Skeletal muscle satellite cell (primary cell): ENCODE data around the gene MAD1L1.

ENCODE experiments used
- H3K27me3 ChIP-seq: 2 replicates; pipeline ENCODE4 v1.7.0; 2013; ENCODE audit warnings: low read length; ENCODE audit not compliant: control insufficient read depth, insufficient read depth
- H3K36me3 ChIP-seq: 2 replicates; pipeline ENCODE4 v1.7.0; 2013; ENCODE audit warnings: mild to moderate bottlenecking, control low read depth, low read length; ENCODE audit not compliant: insufficient read depth
- H3K4me1 ChIP-seq: 2 replicates; pipeline ENCODE4 v1.7.0; 2013; ENCODE audit warnings: low read length; ENCODE audit not compliant: control insufficient read depth, insufficient read depth
- H3K4me2 ChIP-seq: 2 replicates; pipeline ENCODE4 v1.7.0; 2013; ENCODE audit warnings: mild to moderate bottlenecking, low read length
- H3K4me3 ChIP-seq: 2 replicates; pipeline ENCODE4 v1.7.0; 2013; ENCODE audit warnings: low read length
- H3K9ac ChIP-seq: 2 replicates; pipeline ENCODE4 v1.7.0; 2013; ENCODE audit warnings: mild to moderate bottlenecking, low read depth, low read length, moderate library complexity
- H3K9me3 ChIP-seq: replicated peaks from 2 replicates; pipeline ENCODE4 v1.7.0; 2013; ENCODE audit warnings: mild to moderate bottlenecking, control low read depth, low read length

The MAD1L1 gene

DNA sequence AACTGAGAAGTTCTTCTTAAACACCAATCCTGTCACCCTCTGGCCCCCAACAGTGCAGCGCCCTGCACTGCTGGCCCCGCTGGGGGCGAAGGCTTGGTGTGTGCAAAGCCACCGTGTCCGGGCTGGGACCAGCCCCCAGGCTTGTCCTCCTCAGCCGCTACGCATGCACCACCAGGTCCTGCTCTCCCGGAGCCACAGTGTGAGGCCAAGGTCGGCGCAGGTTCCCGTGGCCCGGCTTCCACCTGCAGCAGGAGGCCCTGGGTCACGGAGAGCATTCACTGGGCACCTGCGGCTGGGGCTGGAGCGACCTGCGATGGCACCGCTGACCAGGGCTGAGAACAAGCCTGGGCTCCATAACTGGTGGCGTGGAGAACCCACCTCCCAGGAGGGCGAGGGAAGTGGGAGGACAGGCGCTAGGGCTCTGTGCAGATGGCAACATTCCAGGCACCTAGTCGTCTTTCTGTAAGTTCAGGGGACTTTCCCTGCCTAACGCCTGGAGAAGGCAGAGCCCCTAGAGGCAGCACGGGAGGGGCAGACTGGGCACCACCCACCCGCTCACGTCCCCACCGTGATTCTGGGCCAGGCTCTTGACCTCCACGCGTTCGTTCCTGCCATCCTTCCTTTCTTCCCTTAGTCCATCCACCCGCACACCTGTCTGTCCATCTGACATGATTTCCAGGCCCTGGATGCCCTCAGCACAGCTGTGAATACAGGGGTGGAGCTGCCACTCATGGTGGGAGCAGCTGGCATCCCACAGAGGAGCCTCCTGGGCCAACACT, 291.1 kb downstream of the MAD1L1 start:
- H3K4me3 ChIP-seq = no peak overlapping the region
- no peaks in the 10 kb centered on the region for H3K27me3 ChIP-seq
- H3K9ac ChIP-seq = no peak overlapping the region
- H3K9me3 ChIP-seq = no peaks in the 10 kb centered on the region
- H3K36me3 ChIP-seq = no peaks in the 10 kb centered on the region
- peaks cover 15% of the 10 kb centered on the region for H3K4me1 ChIP-seq
- H3K4me2 ChIP-seq = no peak overlapping the region

DNA sequence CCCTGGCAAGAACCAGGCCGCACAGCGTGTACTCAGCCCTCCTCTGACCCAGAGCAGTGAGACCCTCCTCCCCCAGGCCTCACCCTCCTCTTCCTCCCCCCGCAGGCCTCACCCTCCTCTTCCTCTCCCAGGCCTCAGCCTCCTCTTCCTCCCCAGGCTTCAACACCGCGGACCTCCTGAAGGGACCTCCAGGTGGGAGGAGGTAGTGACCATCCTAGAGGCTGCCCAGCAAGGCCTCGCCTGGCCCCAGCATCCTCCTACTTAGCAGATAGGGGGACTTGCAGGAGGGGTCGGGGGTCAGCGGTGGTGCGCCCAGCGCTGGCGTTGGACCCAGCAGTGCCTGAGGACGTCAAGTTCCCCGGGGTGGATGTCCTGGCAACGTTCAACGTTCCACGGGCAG, 291.9 kb downstream of the MAD1L1 start:
- H3K4me3 ChIP-seq = no peak overlapping the region
- H3K9ac ChIP-seq = no peak overlapping the region
- no peak overlapping the region for H3K4me2 ChIP-seq
- peaks cover 15% of the 10 kb centered on the region for H3K4me1 ChIP-seq
- no peaks in the 10 kb centered on the region for H3K9me3 ChIP-seq
- no peaks in the 10 kb centered on the region for H3K36me3 ChIP-seq
- no peaks in the 10 kb centered on the region for H3K27me3 ChIP-seq

DNA sequence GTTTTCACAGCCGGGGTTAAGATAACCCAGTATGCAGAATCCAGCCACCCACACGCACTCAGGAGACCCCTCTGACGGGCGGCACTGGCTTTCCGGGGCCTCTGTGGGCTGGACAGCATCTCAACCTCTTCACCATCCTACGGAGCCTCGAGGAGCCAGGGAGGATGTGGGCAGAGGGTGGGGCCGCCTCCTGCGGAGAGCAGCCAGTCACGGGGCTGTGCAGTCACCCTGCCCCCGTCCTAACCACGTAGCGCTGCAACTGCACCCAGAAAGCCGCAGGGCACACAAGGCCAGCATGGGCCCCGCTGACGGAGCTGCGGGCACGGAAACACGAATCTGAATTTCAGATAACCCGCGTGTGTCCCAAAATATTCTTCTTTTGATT, 292.4 kb downstream of the MAD1L1 start:
- Histone ChIP-seq H3K9ac (no peak overlapping the region), H3K4me1 (peaks cover 15% of the 10 kb centered on the region), H3K9me3 (no peaks in the 10 kb centered on the region), H3K4me2 (no peak overlapping the region), H3K27me3 (no peaks in the 10 kb centered on the region), H3K4me3 (no peak overlapping the region), H3K36me3 (no peaks in the 10 kb centered on the region)

DNA sequence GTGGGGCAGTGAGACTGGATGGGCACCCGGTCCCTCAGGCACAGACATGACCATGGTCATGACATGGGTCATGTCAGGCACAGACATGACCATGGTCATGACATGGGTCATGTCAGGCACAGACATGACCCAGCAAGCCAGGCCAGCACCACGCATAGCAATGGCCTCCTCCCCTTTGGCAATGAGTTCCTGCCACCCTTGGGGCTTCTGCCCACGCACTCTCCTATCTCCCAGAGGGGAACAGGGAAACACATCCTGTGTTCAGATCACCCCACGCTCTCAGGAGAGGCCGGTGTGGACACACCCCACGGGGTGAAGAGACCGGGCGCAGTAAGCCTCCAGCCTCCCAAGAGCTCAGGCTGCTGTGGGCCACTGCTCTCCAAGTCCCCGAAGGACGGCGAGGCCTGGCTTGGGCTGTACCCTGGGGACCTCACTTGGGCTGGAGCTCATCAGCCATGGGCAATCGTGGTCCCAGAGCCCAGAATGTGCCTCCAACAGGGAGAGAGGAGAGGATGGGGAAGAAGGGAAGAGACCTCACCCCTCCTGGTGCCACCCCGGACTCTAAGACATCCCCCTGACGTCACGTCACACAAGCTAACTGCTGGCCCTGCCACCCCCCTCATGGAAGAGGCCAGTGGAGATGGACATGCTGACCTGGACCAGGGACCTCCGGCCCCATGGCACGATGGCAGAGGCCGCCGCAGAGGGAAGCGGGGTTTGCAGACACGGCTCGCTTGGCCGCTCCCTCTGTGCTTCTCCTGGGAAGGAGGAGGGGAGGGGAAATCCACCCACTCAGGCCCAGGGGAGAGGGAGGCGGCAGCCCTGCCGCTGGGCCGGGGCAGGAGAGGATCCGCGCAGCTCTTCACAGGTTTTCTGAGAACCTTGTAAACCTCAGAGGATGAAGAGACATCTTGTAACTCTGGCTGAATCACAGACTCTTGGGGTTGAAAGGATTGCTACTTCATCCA, 293.0 kb downstream of the MAD1L1 start:
- H3K4me3 ChIP-seq = no peak overlapping the region
- no peak overlapping the region for H3K4me2 ChIP-seq
- no peak overlapping the region for H3K9ac ChIP-seq
- H3K27me3 ChIP-seq = no peaks in the 10 kb centered on the region
- peaks cover 15% of the 10 kb centered on the region for H3K4me1 ChIP-seq
- H3K36me3 ChIP-seq = no peaks in the 10 kb centered on the region
- no peaks in the 10 kb centered on the region for H3K9me3 ChIP-seq

DNA sequence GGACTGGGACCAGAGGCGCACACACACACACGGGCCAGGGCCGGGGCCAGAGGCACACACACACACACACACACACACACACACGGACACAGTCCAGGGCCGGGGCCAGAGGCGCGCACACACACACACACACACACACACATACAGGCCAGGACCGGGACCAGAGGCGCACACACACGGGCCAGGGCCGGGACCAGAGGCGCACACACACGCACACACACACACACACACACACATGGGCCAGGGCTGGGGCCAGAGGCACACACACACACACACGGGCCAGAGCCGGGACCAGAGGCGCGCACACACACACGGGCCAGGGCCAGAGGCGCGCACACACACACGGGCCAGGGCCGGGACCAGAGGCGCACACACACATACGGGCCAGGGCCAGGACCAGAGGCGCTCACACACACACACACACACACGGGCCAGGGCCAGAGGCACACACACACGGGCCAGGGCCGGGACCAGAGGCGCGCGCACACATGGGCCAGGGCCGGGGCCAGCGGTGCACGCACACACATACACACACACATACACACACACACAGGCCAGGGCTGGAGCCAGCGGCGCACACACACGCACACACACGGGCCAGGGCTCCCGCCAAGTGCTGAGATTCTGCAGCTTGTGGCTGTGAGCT, 293.8 kb downstream of the MAD1L1 start:
- H3K4me3 ChIP-seq = no peak overlapping the region
- no peak overlapping the region for H3K9ac ChIP-seq
- H3K9me3 ChIP-seq = no peaks in the 10 kb centered on the region
- no peaks in the 10 kb centered on the region for H3K36me3 ChIP-seq
- H3K4me1 ChIP-seq = peaks cover 15% of the 10 kb centered on the region
- H3K4me2 ChIP-seq = no peak overlapping the region
- H3K27me3 ChIP-seq = no peaks in the 10 kb centered on the region

DNA sequence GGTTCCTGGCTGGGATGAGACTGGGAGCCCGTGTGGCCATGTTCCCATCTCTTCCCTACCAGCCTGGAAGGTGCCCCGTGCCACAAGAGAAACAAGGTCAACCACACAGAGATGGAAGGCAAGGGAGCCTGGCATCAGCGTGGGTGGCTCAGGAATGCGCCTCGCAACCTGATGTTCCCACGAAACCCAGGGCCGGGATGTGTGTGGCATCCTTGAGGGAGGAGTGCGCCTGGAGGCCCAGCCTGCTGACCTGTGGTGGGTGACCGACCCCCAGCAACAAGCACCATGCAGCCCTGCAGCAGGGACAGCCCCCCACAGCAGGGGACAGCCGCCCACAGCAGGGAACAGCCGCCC, 295.5 kb downstream of the MAD1L1 start:
- Histone ChIP-seq H3K9ac (no peak overlapping the region), H3K9me3 (no peaks in the 10 kb centered on the region), H3K4me1 (peaks cover 15% of the 10 kb centered on the region), H3K4me3 (no peak overlapping the region), H3K4me2 (no peak overlapping the region), H3K36me3 (no peaks in the 10 kb centered on the region), H3K27me3 (no peaks in the 10 kb centered on the region)

DNA sequence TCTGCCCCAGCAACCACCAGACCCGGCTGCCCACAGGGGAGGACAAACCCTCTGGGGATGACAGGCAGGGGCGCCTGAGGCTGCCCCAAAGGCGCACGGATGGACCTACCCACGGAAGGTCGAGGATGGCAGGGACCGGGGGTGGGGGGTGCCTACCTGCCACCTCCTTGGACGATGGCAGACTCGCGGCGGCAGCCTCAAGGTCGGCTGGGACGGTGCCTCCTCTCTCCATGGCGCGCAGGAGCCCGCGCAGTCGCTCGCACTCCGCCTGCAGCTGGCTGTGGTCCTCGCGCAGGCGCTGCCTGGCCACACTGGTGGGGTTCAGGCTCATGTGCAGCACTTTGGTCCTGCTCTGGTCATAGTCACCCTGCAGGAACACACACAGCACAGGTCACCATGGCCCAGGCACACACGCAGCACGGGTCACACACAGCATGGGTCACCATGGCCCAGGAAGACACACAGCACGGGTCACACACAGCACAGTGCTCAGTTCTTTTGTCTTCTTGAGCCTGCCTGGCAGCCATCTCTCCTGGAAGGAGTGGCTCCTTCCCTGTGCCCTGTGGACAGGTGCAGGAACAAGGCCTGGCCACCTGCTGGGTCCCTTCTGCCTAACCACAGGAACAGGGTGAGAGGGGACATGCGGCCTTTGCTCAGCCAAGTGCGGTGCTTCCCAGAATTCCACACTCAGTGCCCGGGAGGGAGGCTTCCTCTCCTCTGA, 296.1 kb downstream of the MAD1L1 start:
- Histone ChIP-seq H3K4me2 (no peak overlapping the region), H3K36me3 (no peaks in the 10 kb centered on the region), H3K9ac (no peak overlapping the region), H3K4me3 (no peak overlapping the region), H3K4me1 (peaks cover 13% of the 10 kb centered on the region), H3K9me3 (no peaks in the 10 kb centered on the region), H3K27me3 (no peaks in the 10 kb centered on the region)

DNA sequence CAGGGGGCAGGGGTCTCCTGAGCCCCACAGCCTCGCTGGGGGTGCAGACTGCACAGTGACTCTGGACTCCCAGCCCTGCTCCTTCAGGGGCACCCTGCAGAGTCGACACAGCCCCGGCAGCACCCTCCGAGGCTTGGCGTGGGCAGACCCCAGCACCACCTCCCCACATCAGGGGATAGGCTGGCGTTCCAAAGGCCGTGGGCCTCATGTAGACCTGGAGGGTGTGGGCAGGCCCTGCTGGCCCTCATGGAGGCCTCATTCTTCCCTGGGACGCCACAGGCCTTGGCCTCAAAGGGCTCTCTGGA, 296.8 kb downstream of the MAD1L1 start:
- H3K27me3 ChIP-seq = no peaks in the 10 kb centered on the region
- no peak overlapping the region for H3K9ac ChIP-seq
- H3K4me1 ChIP-seq = peaks cover 12% of the 10 kb centered on the region
- H3K4me3 ChIP-seq = no peak overlapping the region
- H3K4me2 ChIP-seq = no peak overlapping the region
- no peaks in the 10 kb centered on the region for H3K36me3 ChIP-seq
- H3K9me3 ChIP-seq = no peaks in the 10 kb centered on the region

DNA sequence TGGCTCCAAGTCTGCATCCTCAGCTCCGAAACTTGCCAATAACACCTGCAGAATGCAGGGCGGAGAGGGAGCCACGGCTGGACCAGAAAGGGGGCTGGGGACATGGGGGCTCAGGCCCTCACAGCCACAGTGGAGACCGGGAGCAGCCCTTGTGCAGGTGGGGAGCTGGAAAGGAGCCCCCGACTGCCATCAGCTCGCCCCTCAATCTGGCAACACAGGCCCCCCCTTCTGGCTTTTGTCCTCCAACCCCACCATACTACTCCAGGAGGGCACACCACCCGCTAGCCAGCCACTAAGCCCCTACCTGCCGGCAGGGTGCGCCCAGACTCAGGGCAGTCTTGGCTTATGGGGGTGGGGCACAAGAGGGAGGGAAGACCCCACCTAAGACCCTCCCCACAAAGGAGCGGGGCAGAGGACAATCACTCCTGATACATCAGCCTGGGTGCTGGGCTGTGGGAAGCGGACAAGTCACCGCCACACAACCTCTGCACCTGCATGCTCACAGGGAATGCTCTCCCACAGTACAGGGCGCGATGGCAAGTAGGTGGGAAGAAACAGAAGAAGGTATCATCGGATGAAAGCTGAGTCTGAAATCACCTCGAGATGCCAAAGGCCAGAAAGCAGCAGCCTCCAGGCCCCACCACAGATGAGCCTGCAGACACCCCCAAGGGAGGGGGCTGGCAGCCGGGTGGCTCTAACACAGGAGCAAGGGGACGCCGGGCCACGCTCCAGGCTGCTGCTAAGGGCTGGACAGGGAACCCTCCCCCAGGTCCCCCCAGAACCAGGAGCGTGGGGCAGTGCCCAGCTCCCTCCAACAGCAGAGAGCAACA, 297.4 kb downstream of the MAD1L1 start:
- Histone ChIP-seq H3K4me3 (no peak overlapping the region), H3K9ac (no peak overlapping the region), H3K4me2 (no peak overlapping the region), H3K27me3 (no peaks in the 10 kb centered on the region), H3K4me1 (peaks cover 10% of the 10 kb centered on the region), H3K36me3 (no peaks in the 10 kb centered on the region), H3K9me3 (no peaks in the 10 kb centered on the region)

DNA sequence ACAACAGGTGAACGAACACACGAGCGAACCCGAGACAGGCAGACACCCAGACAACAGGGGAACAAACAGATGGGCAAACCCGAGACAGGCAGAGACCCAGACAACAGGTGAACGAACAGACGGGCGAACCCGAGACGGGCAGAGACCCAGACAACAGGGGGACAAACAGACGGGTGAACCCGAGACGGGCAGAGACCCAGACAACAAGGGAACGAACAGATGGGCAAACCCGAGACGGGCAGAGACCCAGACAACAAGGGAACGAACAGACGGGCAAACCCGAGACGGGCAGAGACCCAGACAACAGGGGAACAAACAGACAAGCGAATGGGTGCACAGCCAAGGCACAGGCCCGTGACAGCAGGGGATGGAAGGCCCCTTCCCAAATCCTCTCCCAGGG, 298.0 kb downstream of the MAD1L1 start:
- no peak overlapping the region for H3K4me2 ChIP-seq
- no peaks in the 10 kb centered on the region for H3K36me3 ChIP-seq
- no peaks in the 10 kb centered on the region for H3K9me3 ChIP-seq
- no peaks in the 10 kb centered on the region for H3K27me3 ChIP-seq
- no peak overlapping the region for H3K4me3 ChIP-seq
- no peak overlapping the region for H3K9ac ChIP-seq
- H3K4me1 ChIP-seq = peaks cover 4% of the 10 kb centered on the region
